ENCODE results near the gene DNHD1.

- TF ChIP-seq CTCF (IDR thresholded peaks at IDR 0.05; ENCODE audit: insufficient read depth, low read length) (no peak), GABPA (IDR thresholded peaks at IDR 0.05; ENCODE audit: low read depth) (no peak)
Observed at GRCh38 chr11:6557063-6557462, 60.0 kb downstream of the DNHD1 start.
